ENCODE results near the gene RERG. TPM values are rescaled to one million over a fixed set of nuclear protein-coding genes. Genes with fewer than 3 reads are reported as not detected.
"Not testable (repeated sequence)": the region's sequence is repeated elsewhere in the genome, so short reads cannot be mapped to it uniquely, and the experiment has no call there.

The RERG gene
- total RNA-seq, result 0.13 TPM in 1 of 2 replicates, not detected in the other

DNA sequence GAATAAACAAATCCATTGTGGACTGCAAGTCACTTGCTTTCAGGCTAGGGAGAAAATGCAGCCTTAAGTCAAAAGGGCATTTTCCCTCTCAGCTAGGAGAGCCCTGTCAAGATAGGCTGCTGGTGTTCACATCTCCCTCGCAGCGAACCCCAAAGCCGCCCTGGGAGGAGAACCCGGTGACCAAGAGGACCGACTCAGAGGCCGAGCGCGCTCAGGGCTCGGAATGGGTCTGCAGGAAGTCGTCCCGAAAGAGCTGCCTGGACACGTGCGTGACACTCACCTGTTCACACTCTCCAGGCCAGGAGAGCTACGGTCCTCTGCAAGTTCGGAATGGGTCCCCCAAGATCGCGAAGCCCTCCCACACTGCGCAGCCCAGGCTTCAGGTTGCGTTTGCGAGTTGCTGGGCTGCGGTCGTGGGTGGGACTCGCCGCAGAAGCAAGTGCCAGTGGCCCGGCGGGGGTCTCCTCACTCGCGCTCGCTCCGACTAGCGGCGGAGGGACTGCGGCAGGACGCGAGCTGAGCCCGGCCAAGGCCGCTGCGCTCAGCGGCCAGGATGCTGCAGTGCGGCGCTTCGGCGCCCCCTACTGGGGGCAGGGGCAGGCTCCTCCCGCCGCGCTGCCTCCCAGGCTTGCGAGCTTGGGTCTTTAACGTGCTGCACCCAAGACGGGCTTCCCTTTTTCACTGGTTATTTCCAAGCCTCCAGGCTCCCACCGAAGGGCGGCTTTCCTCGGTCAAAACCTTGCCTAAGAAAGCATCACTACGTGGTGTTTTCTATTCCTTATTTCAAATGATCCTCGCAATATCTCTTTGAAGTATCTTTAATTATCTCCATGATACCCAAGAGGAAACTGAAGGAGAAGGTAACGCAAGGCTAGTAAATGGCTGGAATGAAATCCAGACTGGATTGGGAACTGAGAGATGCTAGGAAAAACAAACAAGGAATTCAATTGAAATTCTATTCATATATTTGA, at the start of gene RERG:
RERG (minus strand) TSS at position 503 of the 971 bp plus-strand sequence. CDS start 3,928 bp downstream, outside the sequence.
- peak; percentile 19 for DNase-seq (ENCODE audit: low read depth, low spot score)

DNA sequence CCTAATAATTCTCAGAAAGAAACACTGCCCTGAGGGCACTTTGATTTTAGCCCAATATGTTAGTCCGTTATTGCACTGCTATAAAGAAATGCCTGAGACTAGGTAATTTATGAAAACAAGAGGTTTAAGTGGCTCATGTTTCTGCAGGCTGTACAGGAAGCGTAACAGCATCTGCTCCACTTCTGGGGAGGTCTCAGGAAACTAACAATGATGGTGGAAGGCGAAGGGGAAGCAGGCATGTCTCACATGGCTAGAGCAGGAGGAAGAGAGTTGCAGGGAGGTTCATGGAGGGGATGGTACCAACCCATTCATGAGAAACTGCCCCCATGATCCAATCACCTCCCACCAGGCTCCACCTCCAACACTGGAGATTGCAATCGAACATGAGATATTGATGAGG, 49.4 kb upstream of the RERG start:
- no peak for DNase-seq (ENCODE audit: low read depth, low spot score)

- DNase-seq (ENCODE audit: low read depth, low spot score), result peak; percentile 35
Measured at GRCh38 chr12:15268927-15269552, 47.8 kb upstream of the RERG start.

DNA sequence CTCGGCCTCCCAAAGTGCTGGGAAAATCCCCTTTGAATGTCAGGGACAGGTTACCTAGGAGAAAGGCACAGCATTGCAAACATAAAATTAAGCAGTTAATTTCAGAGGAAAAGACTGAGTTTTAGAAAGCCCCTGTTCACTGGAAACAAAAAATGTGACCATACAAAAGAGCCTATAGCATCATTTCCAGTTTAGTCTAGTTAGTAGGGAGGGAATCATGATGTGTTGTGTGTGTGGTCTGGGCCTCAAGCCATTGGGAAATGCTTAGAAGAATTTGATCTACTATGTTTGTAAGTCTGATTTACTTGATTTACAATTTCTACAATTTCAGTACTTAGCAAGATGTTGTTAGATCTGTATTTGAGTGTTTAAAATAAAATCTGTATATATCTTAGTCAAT, 47.1 kb upstream of the RERG start:
- no peak for DNase-seq (ENCODE audit: low read depth, low spot score)

- no peak for DNase-seq (ENCODE audit: low read depth, low spot score)
Measured at GRCh38 chr12:15265875-15266274, 44.7 kb upstream of the RERG start.

DNA sequence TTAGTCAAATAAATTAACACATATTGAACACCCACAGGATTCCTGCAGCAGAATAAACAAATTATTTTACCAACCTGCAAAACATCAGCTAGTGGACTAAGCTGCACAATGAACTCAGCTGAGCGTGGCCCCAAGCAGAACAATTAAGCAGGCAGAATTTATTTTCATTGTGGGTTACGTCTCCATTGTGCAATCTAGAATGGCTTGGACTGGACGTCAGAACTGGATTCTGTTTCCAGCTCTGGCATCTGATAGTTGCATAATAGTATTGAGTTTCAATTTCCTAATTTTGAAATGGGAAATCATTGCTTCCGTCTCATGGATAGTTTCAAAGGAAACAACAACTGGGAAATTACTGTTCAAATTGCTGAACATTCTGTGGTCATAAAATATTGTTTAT, 35.5 kb upstream of the RERG start:
- no peak for DNase-seq (ENCODE audit: low read depth, low spot score)

GRCh38 chr12:15253990-15254389, 32.8 kb upstream of the RERG start:
- no peak for DNase-seq (ENCODE audit: low read depth, low spot score)

- DNase-seq (ENCODE audit: low read depth, low spot score), result no peak
Measured at GRCh38 chr12:15244926-15245325, 23.7 kb upstream of the RERG start.

- DNase-seq (ENCODE audit: low read depth, low spot score), result no peak
Measured at GRCh38 chr12:15244341-15244740, 23.1 kb upstream of the RERG start.

DNA sequence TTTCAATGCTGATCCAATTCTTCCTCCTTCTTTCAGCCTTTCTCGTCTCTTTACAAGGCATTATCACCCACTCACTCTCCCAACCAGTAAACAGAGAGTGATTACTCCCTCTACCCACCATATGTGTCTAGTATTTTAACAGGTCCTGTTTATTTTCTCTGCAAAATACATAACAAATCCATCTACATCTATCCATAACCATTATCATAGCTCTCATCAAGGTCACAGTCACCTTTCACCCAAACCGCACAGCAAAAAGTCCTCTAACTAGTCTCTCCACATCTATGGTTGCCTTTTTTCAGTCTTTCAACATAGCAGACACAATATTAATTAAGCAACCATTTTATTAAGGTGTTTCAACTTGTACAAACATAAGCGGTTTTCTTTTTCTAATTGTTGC, 21.9 kb upstream of the RERG start:
- DNase-seq (ENCODE audit: low read depth, low spot score), result no peak

- no peak for DNase-seq (ENCODE audit: low read depth, low spot score)
Measured at GRCh38 chr12:15240898-15241297, 19.7 kb upstream of the RERG start.

DNA sequence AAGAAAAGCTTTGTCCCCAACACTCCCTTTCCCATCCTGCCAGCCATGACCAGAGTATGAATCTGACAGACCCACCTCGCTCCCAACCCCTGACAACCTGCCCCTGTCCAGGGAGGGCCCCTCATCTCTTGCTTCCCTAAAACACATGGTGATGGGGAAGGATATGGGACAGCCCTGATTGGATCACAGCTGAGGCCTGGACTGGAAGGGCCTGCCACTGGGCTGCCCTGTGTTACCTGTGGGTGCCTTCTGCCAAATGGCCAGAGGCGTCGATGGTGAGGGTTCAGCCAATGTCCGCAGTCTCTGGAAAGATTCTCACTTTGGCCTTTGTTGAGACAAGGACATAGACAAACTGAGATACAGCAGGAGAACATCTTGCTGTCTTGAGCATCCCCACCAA, 13.3 kb upstream of the RERG start:
- DNase-seq (ENCODE audit: low read depth, low spot score), result no peak

GRCh38 chr12:15234011-15234410, 12.8 kb upstream of the RERG start:
- no peak for DNase-seq (ENCODE audit: low read depth, low spot score)

DNA sequence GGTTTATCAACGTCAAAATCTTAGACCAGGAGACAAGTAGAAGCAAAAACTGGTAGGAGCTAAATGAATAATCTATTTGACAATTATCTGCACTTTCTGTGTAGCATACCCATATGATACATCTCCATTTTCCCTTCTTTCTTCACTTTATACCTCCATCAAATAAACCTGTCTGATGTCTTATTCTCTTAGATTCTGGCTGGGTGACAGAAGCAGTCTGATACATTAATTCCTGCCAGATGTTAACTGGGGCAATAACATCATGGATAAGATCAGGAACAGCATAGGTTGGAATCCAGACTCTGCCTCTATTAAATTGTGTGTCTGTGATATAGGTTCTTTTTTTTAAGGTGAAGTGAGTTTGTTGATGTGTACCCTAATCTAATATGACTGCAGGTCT, 11.7 kb upstream of the RERG start:
- no peak for DNase-seq (ENCODE audit: low read depth, low spot score)

DNA sequence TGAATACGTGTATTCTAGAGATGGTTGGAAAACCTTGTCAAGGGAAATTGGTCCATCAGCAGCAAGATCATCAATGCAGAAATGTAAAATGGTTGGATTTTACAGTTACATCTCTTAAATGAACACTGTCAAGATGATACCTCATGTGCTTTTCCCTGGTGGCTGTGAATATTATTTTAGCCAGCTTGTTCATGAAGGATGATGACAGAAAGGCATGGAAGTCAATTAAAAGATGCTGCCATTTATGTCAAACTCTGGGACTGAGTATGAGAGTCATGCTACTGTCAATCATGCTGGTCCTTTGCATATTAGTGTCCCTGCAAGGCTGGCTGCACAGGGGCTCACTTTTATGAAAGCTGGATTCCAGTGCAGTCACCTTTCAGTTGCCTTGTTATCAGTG, 10.3 kb upstream of the RERG start:
- DNase-seq (ENCODE audit: low read depth, low spot score), result no peak

- no peak for DNase-seq (ENCODE audit: low read depth, low spot score)
Measured at GRCh38 chr12:15230751-15231150, 9.5 kb upstream of the RERG start.

- no peak for DNase-seq (ENCODE audit: low read depth, low spot score)
Measured at GRCh38 chr12:15230137-15230536, 8.9 kb upstream of the RERG start.

DNA sequence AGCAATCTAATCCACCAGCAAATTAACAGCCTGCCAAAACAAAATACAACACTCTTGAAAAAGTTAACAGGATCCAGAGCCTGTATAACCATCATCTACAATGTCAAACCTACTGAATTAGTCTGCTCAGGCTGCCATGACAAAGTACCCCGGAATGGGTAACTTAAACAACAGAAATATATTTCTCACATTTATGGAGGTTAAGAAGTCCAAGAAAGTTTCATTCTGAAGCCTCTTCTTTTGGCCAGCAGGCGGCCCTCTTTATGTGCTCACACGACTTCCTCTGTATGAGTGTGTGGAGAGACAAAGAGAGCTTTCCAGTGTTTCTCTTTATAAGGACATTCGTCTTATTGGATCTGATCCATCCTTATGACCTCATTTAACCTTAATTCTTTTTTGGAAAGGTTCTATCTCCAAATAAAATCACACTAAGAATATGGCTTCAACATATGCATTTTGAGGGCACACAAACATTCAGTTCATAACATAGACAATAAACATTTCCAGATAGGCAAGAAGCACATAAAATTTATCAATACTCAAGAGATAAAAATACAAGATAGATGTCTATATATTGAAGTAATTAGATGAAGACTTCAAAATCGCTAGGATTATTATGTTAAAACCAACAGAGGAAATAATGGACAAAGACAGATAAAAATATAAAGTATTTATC, 5.9 kb upstream of the RERG start:
- DNase-seq (ENCODE audit: low read depth, low spot score), result peak; percentile 15

- not testable (repeated sequence) for DNase-seq (ENCODE audit: low read depth, low spot score)
Measured at GRCh38 chr12:15225863-15226218, 4.6 kb upstream of the RERG start.

GRCh38 chr12:15225136-15225862, 4.1 kb upstream of the RERG start:
- no peak for DNase-seq (ENCODE audit: low read depth, low spot score)

DNA sequence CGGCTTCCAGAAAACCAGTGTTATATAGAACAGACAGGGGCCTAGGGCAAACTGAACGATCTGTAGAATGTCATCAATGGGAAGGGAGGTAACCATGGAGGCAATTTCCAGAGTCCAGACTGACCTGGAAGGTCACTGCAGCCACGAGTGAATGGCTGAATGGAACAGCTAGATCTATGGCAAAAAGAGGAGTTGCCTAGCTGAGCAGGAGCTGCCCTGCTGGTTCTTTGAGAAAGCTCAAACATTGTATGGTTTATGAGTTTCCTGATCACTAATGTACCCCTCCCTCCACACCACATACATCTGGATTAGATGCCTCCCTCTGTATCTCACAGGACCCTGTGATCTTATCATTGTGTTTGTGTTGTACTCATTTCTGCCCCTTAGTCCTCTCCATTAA, 1.0 kb upstream of the RERG start:
- DNase-seq (ENCODE audit: low read depth, low spot score), result no peak

- DNase-seq (ENCODE audit: low read depth, low spot score), result no peak
Measured at GRCh38 chr12:15220451-15220850, 766 bp downstream of the RERG start.
